ENCODE results near the gene LHFPL6. TPM values are rescaled to one million over a fixed set of nuclear protein-coding genes. Genes with fewer than 3 reads are reported as not detected.

Gene LHFPL6
- total RNA-seq, 4 donors from 2014 or later: 12.8 to 27.3 (median 22.5) TPM

DNA sequence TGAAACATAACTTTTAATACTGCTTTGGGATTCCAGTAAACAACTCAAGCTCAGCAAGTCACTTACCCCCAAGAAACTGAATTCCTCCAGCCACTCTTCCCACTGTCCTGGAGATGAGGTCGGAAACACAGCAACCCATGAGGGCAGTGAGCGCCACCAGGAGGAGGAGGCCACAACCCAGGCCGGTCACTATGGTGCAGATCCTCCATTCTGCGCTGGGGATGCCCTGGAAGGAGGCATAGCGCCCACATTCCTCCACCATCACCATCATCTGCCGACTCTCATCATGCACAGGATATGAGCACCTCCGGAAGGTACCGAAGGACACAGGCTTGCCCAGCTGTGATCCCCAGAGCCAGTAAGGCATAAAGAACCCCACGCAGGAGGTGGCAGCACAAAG lies 2.2 kb downstream of the LHFPL6 start:
- 69 to 87% methylated on average over 9 of the region's 9 CpGs for WGBS, 2 donors
- no peak overlapping the region for H3K4me3 ChIP-seq (ENCODE audit: low read depth, poor library complexity, severe bottlenecking)
- intact Hi-C loops (cut with DNase I; ENCODE audit: low total_unique reads): no loop called here
- no peak for DNase-seq (ENCODE audit: low spot score in 2 of 2)
- TF ChIP-seq POLR2A (IDR thresholded peaks at IDR 0.05): no peak
- TF ChIP-seq, protein P1, sequence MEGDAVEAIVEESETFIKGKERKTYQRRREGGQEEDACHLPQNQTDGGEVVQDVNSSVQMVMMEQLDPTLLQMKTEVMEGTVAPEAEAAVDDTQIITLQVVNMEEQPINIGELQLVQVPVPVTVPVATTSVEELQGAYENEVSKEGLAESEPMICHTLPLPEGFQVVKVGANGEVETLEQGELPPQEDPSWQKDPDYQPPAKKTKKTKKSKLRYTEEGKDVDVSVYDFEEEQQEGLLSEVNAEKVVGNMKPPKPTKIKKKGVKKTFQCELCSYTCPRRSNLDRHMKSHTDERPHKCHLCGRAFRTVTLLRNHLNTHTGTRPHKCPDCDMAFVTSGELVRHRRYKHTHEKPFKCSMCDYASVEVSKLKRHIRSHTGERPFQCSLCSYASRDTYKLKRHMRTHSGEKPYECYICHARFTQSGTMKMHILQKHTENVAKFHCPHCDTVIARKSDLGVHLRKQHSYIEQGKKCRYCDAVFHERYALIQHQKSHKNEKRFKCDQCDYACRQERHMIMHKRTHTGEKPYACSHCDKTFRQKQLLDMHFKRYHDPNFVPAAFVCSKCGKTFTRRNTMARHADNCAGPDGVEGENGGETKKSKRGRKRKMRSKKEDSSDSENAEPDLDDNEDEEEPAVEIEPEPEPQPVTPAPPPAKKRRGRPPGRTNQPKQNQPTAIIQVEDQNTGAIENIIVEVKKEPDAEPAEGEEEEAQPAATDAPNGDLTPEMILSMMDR (IDR thresholded peaks at IDR 0.05): no peak

DNA sequence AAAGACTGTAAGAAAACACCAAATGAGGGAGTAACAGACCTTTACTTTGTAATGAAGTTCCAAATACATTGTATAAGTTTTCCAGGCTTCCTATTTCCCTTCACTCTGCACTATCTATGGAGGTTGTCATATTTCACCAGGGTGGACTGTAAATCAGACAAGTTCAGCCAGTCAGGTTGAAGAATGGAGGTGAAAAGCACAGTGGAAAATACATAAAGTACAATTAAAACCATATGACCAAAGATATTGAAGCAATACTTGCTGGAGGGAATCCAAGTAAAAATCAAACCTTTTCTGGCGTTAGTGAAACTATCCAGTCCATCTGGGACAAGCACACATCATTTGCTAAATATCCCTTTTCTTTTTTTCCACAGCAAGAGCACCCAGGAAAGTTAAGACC lies 3.2 kb downstream of the LHFPL6 start:
- intact Hi-C loops (cut with DNase I; ENCODE audit: low total_unique reads): no loop called here
- 32 to 60% methylated on average over 1 of the region's 1 CpG for WGBS, 2 donors
- no peak overlapping the region for H3K4me3 ChIP-seq (ENCODE audit: low read depth, poor library complexity, severe bottlenecking)
- no peak for TF ChIP-seq POLR2A (IDR thresholded peaks at IDR 0.05)
- TF ChIP-seq, protein P1 (IDR thresholded peaks at IDR 0.05): no peak
- DNase-seq (ENCODE audit: low spot score in 2 of 2): no peak

DNA sequence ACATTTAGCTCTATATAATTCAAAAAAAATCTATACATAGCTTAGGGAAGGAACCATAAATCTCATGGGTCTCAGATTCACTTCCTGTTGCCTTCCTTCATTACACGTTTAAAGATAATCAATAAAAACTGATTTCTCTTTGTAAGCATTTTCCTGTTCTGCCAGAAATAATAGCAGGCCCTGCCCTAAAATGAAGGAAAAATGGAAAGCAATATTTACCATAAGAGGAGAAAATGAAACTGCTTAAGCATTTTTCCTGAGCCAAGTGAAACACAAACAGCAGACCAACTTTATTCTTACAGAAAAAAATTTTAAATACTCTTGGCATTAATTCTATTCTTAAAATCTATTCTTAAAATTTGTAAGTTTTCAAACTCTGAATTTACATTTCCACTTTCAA lies 4.0 kb downstream of the LHFPL6 start:
- intact Hi-C loops (cut with DNase I; ENCODE audit: low total_unique reads): no loop called here
- TF ChIP-seq, protein P1 (IDR thresholded peaks at IDR 0.05): no peak
- no peak for TF ChIP-seq POLR2A (IDR thresholded peaks at IDR 0.05)
- no peak for DNase-seq (ENCODE audit: low spot score in 2 of 2)
- WGBS, 2 donors: 15% methylated on average over 1 of the region's 1 CpG
- no peak overlapping the region for H3K4me3 ChIP-seq (ENCODE audit: low read depth, poor library complexity, severe bottlenecking)

DNA sequence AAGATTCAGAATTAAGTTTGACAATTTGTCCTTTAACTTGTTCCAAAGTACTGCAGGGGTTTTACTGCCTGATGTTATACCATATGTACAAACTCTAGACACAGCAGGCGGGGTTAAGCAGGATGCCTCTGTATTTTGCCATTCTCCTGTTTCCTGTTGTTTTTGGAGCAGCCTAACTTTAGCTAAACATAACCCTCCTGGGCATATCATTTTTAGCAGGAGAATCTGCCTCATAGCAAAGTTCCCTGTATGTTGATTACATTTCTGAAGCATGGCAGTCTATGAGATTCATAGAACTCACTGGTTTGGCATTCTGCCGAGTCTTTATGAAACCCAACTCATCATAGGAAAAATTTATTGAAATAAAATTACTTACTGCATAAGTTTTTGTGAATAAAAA lies 5.2 kb downstream of the LHFPL6 start:
- TF ChIP-seq, protein P1 (IDR thresholded peaks at IDR 0.05): no peak
- TF ChIP-seq POLR2A (IDR thresholded peaks at IDR 0.05): no peak
- DNase-seq (ENCODE audit: low spot score in 2 of 2): no peak
- no peak overlapping the region for H3K4me3 ChIP-seq (ENCODE audit: low read depth, poor library complexity, severe bottlenecking)
- intact Hi-C loops (cut with DNase I; ENCODE audit: low total_unique reads): no loop called here
- WGBS, 2 donors: 44 to 61% methylated on average over 2 of the region's 2 CpGs

DNA sequence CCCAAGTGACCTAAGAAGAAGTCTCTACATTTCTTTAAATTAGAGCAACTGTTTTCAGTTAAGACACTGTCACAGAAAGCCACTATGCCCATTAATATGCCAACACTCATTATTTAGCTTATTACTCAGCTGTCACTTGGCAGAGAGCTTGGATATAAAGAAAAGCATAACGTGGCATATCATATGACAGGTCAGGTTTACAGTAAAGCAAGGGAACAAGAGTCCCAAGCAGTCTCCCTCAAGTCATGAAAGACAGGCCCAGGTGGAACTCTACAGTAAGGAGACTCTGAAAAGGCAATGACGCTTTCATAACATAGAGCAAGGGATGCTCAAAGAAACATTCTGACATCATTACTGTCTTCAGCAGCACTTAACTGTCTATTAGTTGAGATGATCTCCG lies 6.3 kb downstream of the LHFPL6 start:
- H3K4me3 ChIP-seq (ENCODE audit: low read depth, poor library complexity, severe bottlenecking): no peak overlapping the region
- TF ChIP-seq POLR2A (IDR thresholded peaks at IDR 0.05): no peak
- TF ChIP-seq, protein P1 (IDR thresholded peaks at IDR 0.05): no peak
- 68 to 77% methylated on average over 3 of the region's 3 CpGs for WGBS, 2 donors
- no peak for DNase-seq (ENCODE audit: low spot score in 2 of 2)
- intact Hi-C loops (cut with DNase I; ENCODE audit: low total_unique reads): no loop called here

DNA sequence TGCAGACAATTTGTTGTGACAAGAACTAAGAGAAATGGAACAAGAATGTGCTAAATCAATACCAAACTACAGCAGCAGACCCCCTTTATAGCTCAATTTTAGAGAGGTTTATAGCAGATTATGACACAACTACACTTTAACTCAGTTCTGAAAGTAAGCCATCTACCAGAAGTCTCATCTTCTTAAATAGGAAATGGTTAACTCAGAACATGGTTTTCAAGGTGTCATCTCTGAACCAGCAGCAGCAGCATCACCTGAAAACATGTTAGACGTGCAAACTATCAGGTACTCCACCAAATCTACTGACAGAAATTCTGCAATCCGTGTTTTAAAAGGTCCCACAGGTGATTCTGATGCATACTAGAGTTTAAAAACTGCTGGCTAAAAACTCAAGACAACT lies 6.8 kb downstream of the LHFPL6 start:
- 72 to 88% methylated on average over 2 of the region's 2 CpGs for WGBS, 2 donors
- no peak for TF ChIP-seq POLR2A (IDR thresholded peaks at IDR 0.05)
- TF ChIP-seq, protein P1 (IDR thresholded peaks at IDR 0.05): no peak
- DNase-seq (ENCODE audit: low spot score in 2 of 2): no peak
- intact Hi-C loops (cut with DNase I; ENCODE audit: low total_unique reads): no loop called here
- H3K4me3 ChIP-seq (ENCODE audit: low read depth, poor library complexity, severe bottlenecking): no peak overlapping the region
